Right lobe of liver (tissue), 6 donors: ENCODE results near the gene RCBTB2. TPM values are rescaled to one million over a fixed set of nuclear protein-coding genes. Genes with fewer than 3 reads are reported as not detected.

Source experiments
- ATAC-seq, 4 donors: fragments of 200-7000 bp; cut with Tn5 transposase; one replicate each; pipeline ENCODE4 v1.9.1; 2020; ENCODE audit warnings: mild to moderate bottlenecking in 4 of 4, moderate library complexity in 4 of 4
- DNase-seq, 3 donors: peaks; one replicate each; pipeline ENCODE4 v3.0.0-alpha.2; 2020
- H3K27ac ChIP-seq, 3 donors: fragments of 200-600 bp; one replicate each; pipeline ENCODE4 v1.8.0; 2022
- H3K27me3 ChIP-seq, 2 donors: fragments of 200-600 bp; one replicate each; pipeline ENCODE4 v1.8.0; 2022
- H3K36me3 ChIP-seq, 4 donors: fragments of 200-600 bp; sonication (generic) in 1 of 4; one replicate each; pipeline versions ENCODE4 v1.5.1 to v1.8.0; 2017 to 2022; ENCODE audit warnings: control low read depth in 1 of 4
- H3K4me1 ChIP-seq, 4 donors: fragments of 200-600 bp; sonication (generic) in 1 of 4; one replicate each; pipeline versions ENCODE4 v1.5.1 to v1.8.0; 2017 to 2022; ENCODE audit warnings: control low read depth in 1 of 4
- H3K4me3 ChIP-seq, 3 donors: fragments of 200-600 bp; one replicate each; pipeline ENCODE4 v1.8.0; 2022
- H3K9me3 ChIP-seq, 4 donors: fragments of 200-600 bp; sonication (generic) in 1 of 4; one replicate each; pipeline versions ENCODE4 v1.5.1 to v1.8.0; 2017 to 2022; ENCODE audit warnings: control low read depth in 1 of 4
- CTCF ChIP-seq, 4 donors: fragments of 200-600 bp in 3 of 4; fragments of 450-650 bp in 1 of 4; IDR thresholded peaks; one replicate each; pipeline versions ENCODE4 v1.5.1 to v1.8.0; 2016 to 2022; ENCODE audit warnings: antibody characterized with exemption in 4 of 4, mild to moderate bottlenecking in 2 of 4
- POLR2A ChIP-seq: fragments of 450-650 bp; IDR thresholded peaks from one replicate; pipeline ENCODE4 v1.6.1; 2017; ENCODE audit warnings: antibody characterized with exemption, mild to moderate bottlenecking
- WGBS: methylation state at CpG from one replicate; pipeline ENCODE4 v1.1.6; 2018; ENCODE audit warnings: low coverage, low lambda C conversion rate; ENCODE audit not compliant: insufficient coverage; ENCODE audit errors: missing lambda C conversion rate; 5-methylcytosine and 5-hydroxymethylcytosine counted together
- intact Hi-C, 2 donors: fragments of 100-400 bp; cut with DNase I; formaldehyde crosslinking; loops; one replicate each; pipeline versions ENCODE4 v1.11.2 to v1.14.1; 2022
- total RNA-seq, 6 experiments: library from RNA; depleted of rRNA in 2 of 6; stranded (reverse); fragments of >200 nt in 2 of 6; fragmentation: NEBNext Ultra II Directional in 3 of 6; extraction: Animal tissue kit (Norgen Biotek cat#: 25700) in 3 of 6; gene quantifications; one replicate each; pipeline versions ENCODE4 v1.1.0 to v1.2.4, GENCODE V29; 2016 to 2023
- donor health status: DM: no; HTN: yes; CAD: no.
- donor health status: DM: no; HTN: no; CAD: no.
- donor health status: DM: no; HTN: no; CAD: no.
- donor health status: DM: no; HTN: yes; CAD: no.
- donor health status: DM: no; HTN: yes; CAD: no.

The RCBTB2 gene
- total RNA-seq, 6 experiments from 2014 or later: 2.6 to 7.5 (median 4.8) TPM

GRCh38 chr13:48511621-48512230 lies 21.2 kb downstream of the RCBTB2 start:
- H3K27ac ChIP-seq: no peak overlapping the region
- TF ChIP-seq POLR2A (no peak), CTCF (IDR thresholded peaks at IDR 0.05) (no peak)
- no peaks in the 10 kb centered on the region for H3K9me3 ChIP-seq
- whole genome bisulfite sequencing: 84% methylated on average over 8 of the region's 10 CpGs
- ATAC-seq (no peak), DNase-seq (no peak)
- intact Hi-C loops: no loop called here
- no peak overlapping the region for H3K4me3 ChIP-seq
- H3K4me1 ChIP-seq: peaks cover 0 to 8% (median 2%) of the 10 kb centered on the region in 4 donors
- H3K36me3 ChIP-seq: no peaks in the 10 kb centered on the region
- H3K27me3 ChIP-seq: no peaks in the 10 kb centered on the region

GRCh38 chr13:48510698-48511097 lies 22.2 kb downstream of the RCBTB2 start:
- no peaks in the 10 kb centered on the region for H3K36me3 ChIP-seq
- DNase-seq (no peak), ATAC-seq (no peak)
- peaks cover 0 to 8% (median 2%) of the 10 kb centered on the region in 4 donors for H3K4me1 ChIP-seq
- H3K27me3 ChIP-seq: no peaks in the 10 kb centered on the region
- no peak overlapping the region for H3K27ac ChIP-seq
- TF ChIP-seq POLR2A: no peak
- no peak for TF ChIP-seq CTCF (IDR thresholded peaks at IDR 0.05)
- H3K4me3 ChIP-seq: no peak overlapping the region
- no peaks in the 10 kb centered on the region for H3K9me3 ChIP-seq
- WGBS: 73% methylated on average over 4 of the region's 5 CpGs
- intact Hi-C loops: no loop called here

DNA sequence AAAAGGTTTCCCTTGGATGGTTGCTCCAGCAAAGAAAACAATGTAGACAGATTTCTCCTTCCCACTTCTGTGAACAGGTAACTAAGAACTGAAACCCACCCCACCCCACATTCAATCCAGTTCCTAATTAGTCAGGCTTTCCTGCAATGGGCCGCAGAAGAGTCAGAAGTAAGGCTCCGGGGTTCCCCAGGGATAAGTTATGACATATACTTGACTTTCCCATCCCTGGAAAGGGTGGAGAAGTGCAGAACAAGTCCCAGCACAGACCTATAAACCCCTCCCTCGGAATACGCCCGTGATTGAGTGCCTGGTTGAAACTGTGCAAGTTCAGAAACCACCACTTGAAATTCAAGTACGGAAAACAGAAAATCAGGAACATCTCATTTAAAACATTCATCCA lies 24.9 kb downstream of the RCBTB2 start:
- DNase-seq (no peak), ATAC-seq (no peak)
- 89% methylated on average over 6 of the region's 6 CpGs for WGBS
- no peaks in the 10 kb centered on the region for H3K36me3 ChIP-seq
- TF ChIP-seq POLR2A: no peak
- TF ChIP-seq CTCF (IDR thresholded peaks at IDR 0.05): no peak
- no peaks in the 10 kb centered on the region for H3K27me3 ChIP-seq
- no peak overlapping the region for H3K27ac ChIP-seq
- H3K4me3 ChIP-seq: no peak overlapping the region
- intact Hi-C loops: no loop called here
- H3K4me1 ChIP-seq: no peaks in the 10 kb centered on the region
- H3K9me3 ChIP-seq: no peaks in the 10 kb centered on the region

GRCh38 chr13:48507021-48507420 lies 25.9 kb downstream of the RCBTB2 start:
- no peak for TF ChIP-seq CTCF (IDR thresholded peaks at IDR 0.05)
- no peak overlapping the region for H3K4me3 ChIP-seq
- no peaks in the 10 kb centered on the region for H3K27me3 ChIP-seq
- DNase-seq: no peak
- ATAC-seq: no peak
- intact Hi-C loops: no loop called here
- no peaks in the 10 kb centered on the region for H3K9me3 ChIP-seq
- WGBS: 95% methylated on average over 4 of the region's 10 CpGs
- H3K4me1 ChIP-seq: no peaks in the 10 kb centered on the region
- H3K36me3 ChIP-seq: no peaks in the 10 kb centered on the region
- no peak overlapping the region for H3K27ac ChIP-seq
